ENCODE measurements around the gene GLP2R. TPM values are rescaled to one million over a fixed set of nuclear protein-coding genes. Genes with fewer than 3 reads are reported as not detected.

The GLP2R gene
- total RNA-seq, 1 experiment from 2014 or later, result not detected

GRCh38 chr17:9941305-9941704 is 115.6 kb downstream of the GLP2R start:
- peaks cover 7% of the 10 kb centered on the region; the same call in 1 of the 2 replicates for H3K9me3 Mint-ChIP-seq
- no peaks in the 10 kb centered on the region for H3K4me1 Mint-ChIP-seq
- CTCF ChIA-PET, result interaction anchor here (0.6 to 1.2 kb wide), 3 partner anchors 13 to 197 kb away, joined by 3 to 5 read pairs (median 3); no protein-coding TSS in a partner anchor
- POLR2A ChIA-PET, result interaction anchor here (0.6 kb wide), 1 partner anchor 245 kb away, joined by 5 read pairs; no protein-coding TSS in a partner anchor
- no peak overlapping the region for H3K27ac Mint-ChIP-seq
- DNase-seq (ENCODE audit: low spot score) (no peak), ATAC-seq (no peak)
- TF ChIP-seq ZNF138 (CRISPR knock-in tag; conservative IDR thresholded peaks at IDR 0.05), result no peak
- no peaks in the 10 kb centered on the region for H3K27me3 Mint-ChIP-seq (ENCODE audit: low read depth)
- no peak overlapping the region for H3K4me3 Mint-ChIP-seq
- peaks cover 5% of the 10 kb centered on the region; the same call in 1 of the 2 replicates for H3K36me3 Mint-ChIP-seq

Other genes starting within 250 kb of the GLP2R start
- not detected in 3 replicates for gene CFAP52, start 249.3 kb upstream of the GLP2R start, total RNA-seq (2021)
- 6.8 to 8.6 TPM (median 7.3 TPM) in 3 replicates for gene USP43, start 180.4 kb upstream of the GLP2R start, total RNA-seq (2021)
- not detected in 3 replicates for gene DHRS7C, start 34.3 kb upstream of the GLP2R start, total RNA-seq (2021)
- not detected in 3 replicates for gene GSG1L2, start 3.8 kb upstream of the GLP2R start, total RNA-seq (2021)
- gene RCVRN, start 79.3 kb downstream of the GLP2R start, total RNA-seq (2021), result not detected in 3 replicates